Smooth muscle cell (in vitro differentiated cells): ENCODE results near the gene PLCG2. TPM values are rescaled to one million over a fixed set of nuclear protein-coding genes. Genes with fewer than 3 reads are reported as not detected.

Experiments
- DNase-seq: peaks from one replicate; lab custom pipeline; 2025; ENCODE audit not compliant: unreplicated experiment; lab: John Stamatoyannopoulos, UW
- H2AFZ ChIP-seq: fragments of 200-600 bp; sonication (generic); 2 replicates; pipeline ENCODE4 v1.6.0; 2016; ENCODE audit warnings: antibody characterized with exemption, low read depth, mild to moderate bottlenecking
- H3F3A ChIP-seq: fragments of 200-600 bp; sonication (generic); 2 replicates; pipeline ENCODE4 v1.6.0; 2017; ENCODE audit warnings: antibody characterized with exemption, low read depth
- H3K27ac ChIP-seq: fragments of 200-600 bp; sonication (generic); 2 replicates; pipeline ENCODE4 v1.5.1; 2016; ENCODE audit warnings: low read depth, mild to moderate bottlenecking
- H3K27me3 ChIP-seq: fragments of 200-600 bp; sonication (generic); 2 replicates; pipeline ENCODE4 v1.6.1; 2016; ENCODE audit warnings: low read depth, mild to moderate bottlenecking
- H3K36me3 ChIP-seq: fragments of 200-600 bp; sonication (generic); 2 replicates; pipeline ENCODE4 v1.5.1; 2016; ENCODE audit warnings: low read depth
- H3K4me1 ChIP-seq: fragments of 200-600 bp; sonication (generic); 2 replicates; pipeline ENCODE4 v1.5.1; 2016; ENCODE audit warnings: low read depth
- H3K4me2 ChIP-seq: fragments of 200-600 bp; sonication (generic); 2 replicates; pipeline ENCODE4 v1.6.0; 2016; ENCODE audit warnings: mild to moderate bottlenecking
- H3K4me3 ChIP-seq: fragments of 200-600 bp; sonication (generic); 2 replicates; pipeline ENCODE4 v1.5.1; 2016; ENCODE audit warnings: mild to moderate bottlenecking
- H3K79me2 ChIP-seq: fragments of 200-600 bp; sonication (generic); 2 replicates; pipeline ENCODE4 v1.6.0; 2016; ENCODE audit warnings: low read depth, mild to moderate bottlenecking
- H3K9ac ChIP-seq: fragments of 200-600 bp; sonication (generic); 2 replicates; pipeline ENCODE4 v1.6.0; 2016; ENCODE audit warnings: low read depth
- H3K9me3 ChIP-seq: fragments of 200-600 bp; sonication (generic); replicated peaks from 2 replicates; pipeline ENCODE4 v1.5.1; 2016; ENCODE audit warnings: low read depth
- H4K20me1 ChIP-seq: fragments of 200-600 bp; sonication (generic); 2 replicates; pipeline ENCODE4 v1.6.0; 2016; ENCODE audit warnings: low read depth
- CTCF ChIP-seq: fragments of 200-600 bp; sonication (generic); IDR thresholded peaks from 2 replicates; pipeline ENCODE4 v1.5.1; 2017; ENCODE audit warnings: borderline replicate concordance, mild to moderate bottlenecking, antibody characterized with exemption; ENCODE audit not compliant: insufficient read depth, poor library complexity, severe bottlenecking
- WGBS: methylation state at CpG from one replicate; pipeline ENCODE4 v1.1.7; 2016; ENCODE audit warnings: low lambda C conversion rate; 5-methylcytosine and 5-hydroxymethylcytosine counted together
- polyA plus RNA-seq: library from polyadenylated mRNA; unstranded; fragments of >200 nt; fragmentation: Nextera tagmentation; extraction: Ambion mirVana; gene quantifications from 2 replicates; pipeline ENCODE4 v1.2.1, GENCODE V29; 2016
- total RNA-seq: library from RNA; depleted of rRNA; stranded (reverse); fragments of >200 nt; gene quantifications from 2 replicates; pipeline ENCODE4 v1.2.3, GENCODE V29; 2014

PLCG2 gene
- total and polyA plus RNA-seq, 2 experiments from 2014 or later: 1.7 TPM; not detected in 1

- Histone ChIP-seq H3K4me3 (no peak overlapping the region), H3K36me3 (no peaks in the 10 kb centered on the region), H3F3A (no peaks in the 10 kb centered on the region), H2AFZ (no peak overlapping the region), H3K9me3 (no peaks in the 10 kb centered on the region), H3K27ac (no peak overlapping the region), H3K9ac (no peak overlapping the region), H3K4me1 (no peaks in the 10 kb centered on the region), H4K20me1 (no peaks in the 10 kb centered on the region), H3K4me2 (no peak overlapping the region), H3K27me3 (no peaks in the 10 kb centered on the region), H3K79me2 (no peaks in the 10 kb centered on the region)
- 72% methylated on average over 5 of the region's 5 CpGs for WGBS
- no peak for TF ChIP-seq CTCF
- no peak for DNase-seq
These were observed 35.8 kb downstream of the PLCG2 start for GRCh38 chr16:81814751-81815428.

- no peak overlapping the region for H3K27ac ChIP-seq
- H3K27me3 ChIP-seq: no peaks in the 10 kb centered on the region
- no peaks in the 10 kb centered on the region for H3K4me1 ChIP-seq
- H4K20me1 ChIP-seq: no peaks in the 10 kb centered on the region
- no peak for TF ChIP-seq CTCF
- H3K4me3 ChIP-seq: no peak overlapping the region
- no peaks in the 10 kb centered on the region for H3K36me3 ChIP-seq
- no peaks in the 10 kb centered on the region for H3K9me3 ChIP-seq
- H3K9ac ChIP-seq: no peak overlapping the region
- DNase-seq: no peak
- no peaks in the 10 kb centered on the region for H3K79me2 ChIP-seq
- no peaks in the 10 kb centered on the region for H3F3A ChIP-seq
- no peak overlapping the region for H3K4me2 ChIP-seq
- no peak overlapping the region for H2AFZ ChIP-seq
- WGBS: 72% methylated on average over 5 of the region's 5 CpGs
These were observed 36.3 kb downstream of the PLCG2 start for GRCh38 chr16:81815429-81815766.

DNA sequence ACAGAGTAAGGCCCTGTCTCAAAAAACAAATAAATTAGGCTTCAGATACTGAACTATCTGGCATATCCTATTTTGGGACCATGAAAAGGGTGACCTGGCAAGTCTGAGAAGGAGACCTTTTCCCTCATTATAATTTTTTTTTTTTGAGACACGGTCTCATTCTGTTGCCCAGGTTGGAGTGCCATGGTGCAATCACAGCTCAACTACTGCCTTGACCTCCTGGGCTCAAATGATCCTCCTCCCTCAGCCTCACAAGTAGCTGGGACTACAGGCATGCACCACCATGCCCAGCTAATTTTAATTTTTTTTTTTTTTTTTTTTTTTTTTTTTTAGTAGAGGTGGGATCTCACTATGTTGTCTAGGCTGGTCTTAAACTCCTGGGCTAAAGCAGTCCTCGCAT lies 37.3 kb downstream of the PLCG2 start:
- Histone ChIP-seq H4K20me1 (no peaks in the 10 kb centered on the region), H3K4me3 (no peak overlapping the region), H2AFZ (no peak overlapping the region), H3K9ac (no peak overlapping the region), H3K27ac (no peak overlapping the region), H3F3A (no peaks in the 10 kb centered on the region), H3K79me2 (no peaks in the 10 kb centered on the region), H3K4me2 (no peak overlapping the region), H3K27me3 (no peaks in the 10 kb centered on the region), H3K9me3 (no peaks in the 10 kb centered on the region), H3K36me3 (no peaks in the 10 kb centered on the region), H3K4me1 (no peaks in the 10 kb centered on the region)
- TF ChIP-seq CTCF: no peak
- no peak for DNase-seq
- 93% methylated on average over 2 of the region's 2 CpGs for WGBS

- H3K27ac ChIP-seq: no peak overlapping the region
- H4K20me1 ChIP-seq: no peaks in the 10 kb centered on the region
- TF ChIP-seq CTCF: no peak
- 97% methylated on average over 8 of the region's 8 CpGs for WGBS
- H3K9ac ChIP-seq: no peak overlapping the region
- H3K9me3 ChIP-seq: no peaks in the 10 kb centered on the region
- H3K36me3 ChIP-seq: no peaks in the 10 kb centered on the region
- no peaks in the 10 kb centered on the region for H3K27me3 ChIP-seq
- H3K4me1 ChIP-seq: no peaks in the 10 kb centered on the region
- H3K79me2 ChIP-seq: no peaks in the 10 kb centered on the region
- H3K4me2 ChIP-seq: no peak overlapping the region
- no peak for DNase-seq
- no peak overlapping the region for H3K4me3 ChIP-seq
- H2AFZ ChIP-seq: no peak overlapping the region
- H3F3A ChIP-seq: no peaks in the 10 kb centered on the region
These were observed 37.7 kb downstream of the PLCG2 start for GRCh38 chr16:81816793-81817210.
